Trophoblast cell (in vitro differentiated cells and primary cell): ENCODE data around the gene SLC2A14.
"Not testable (repeated sequence)": the region's sequence is repeated elsewhere in the genome, so short reads cannot be mapped to it uniquely, and the experiment has no call there.

Experiments
- DNase-seq, 2 donors: peaks; one replicate each; pipeline ENCODE4 v3.0.0-alpha.2; 2016
- H2AFZ ChIP-seq: 2 replicates; pipeline ENCODE4 v1.6.1; 2013; ENCODE audit warnings: low read length, moderate library complexity, mild to moderate bottlenecking; ENCODE audit not compliant: insufficient read depth, poor library complexity
- H2AK5ac ChIP-seq: 2 replicates; pipeline ENCODE4 v1.6.1; 2013; ENCODE audit warnings: mild to moderate bottlenecking, low read length
- H2BK120ac ChIP-seq: 2 replicates; pipeline ENCODE4 v1.6.1; 2013; ENCODE audit warnings: low read length, mild to moderate bottlenecking, moderate library complexity; ENCODE audit not compliant: insufficient read depth, poor library complexity
- H2BK12ac ChIP-seq: 2 replicates; pipeline ENCODE4 v1.6.1; 2013; ENCODE audit warnings: mild to moderate bottlenecking, low read length, moderate library complexity
- H2BK5ac ChIP-seq: 2 replicates; pipeline ENCODE4 v1.6.1; 2013; ENCODE audit warnings: low read length, low read depth, moderate library complexity, mild to moderate bottlenecking; ENCODE audit not compliant: poor library complexity
- H3K14ac ChIP-seq: 2 replicates; pipeline ENCODE4 v1.6.1; 2013; ENCODE audit warnings: mild to moderate bottlenecking, low read length
- H3K18ac ChIP-seq: 2 replicates; pipeline ENCODE4 v1.6.1; 2013; ENCODE audit warnings: mild to moderate bottlenecking, low read length
- H3K23ac ChIP-seq: 2 replicates; pipeline ENCODE4 v1.6.1; 2013; ENCODE audit warnings: low read length
- H3K27ac ChIP-seq: 2 replicates; pipeline ENCODE4 v1.5.1; 2013; ENCODE audit warnings: low read depth, mild to moderate bottlenecking, inconsistent platforms, low read length, moderate library complexity
- H3K27me3 ChIP-seq: 2 replicates; pipeline ENCODE4 v1.6.1; 2013; ENCODE audit warnings: inconsistent platforms, mild to moderate bottlenecking, low read length, moderate library complexity; ENCODE audit not compliant: insufficient read depth
- H3K36me3 ChIP-seq, 2 experiments: 1 replicate in 1 of 2; 2 replicates in 1 of 2; pipeline ENCODE4 v1.6.1; 2013; ENCODE audit warnings: low read length in 2 of 2, mild to moderate bottlenecking in 2 of 2, moderate library complexity in 1 of 2; ENCODE audit not compliant: insufficient read depth in 2 of 2, control insufficient read depth in 1 of 2
- H3K4ac ChIP-seq: 2 replicates; pipeline ENCODE4 v1.6.1; 2013; ENCODE audit warnings: low read depth, mild to moderate bottlenecking, low read length, moderate library complexity
- H3K4me1 ChIP-seq, 2 experiments: 1 replicate in 1 of 2; 2 replicates in 1 of 2; pipeline ENCODE4 v1.6.1; 2013; ENCODE audit warnings: low read length in 2 of 2, mild to moderate bottlenecking in 2 of 2, moderate library complexity in 1 of 2; ENCODE audit not compliant: insufficient read depth in 2 of 2, control insufficient read depth in 1 of 2
- H3K4me2 ChIP-seq: 2 replicates; pipeline ENCODE4 v1.6.1; 2013; ENCODE audit warnings: inconsistent platforms, mild to moderate bottlenecking, low read length, moderate library complexity
- H3K4me3 ChIP-seq: 2 replicates; pipeline ENCODE4 v1.5.1; 2013; ENCODE audit warnings: mild to moderate bottlenecking, low read depth, low read length, inconsistent platforms
- H3K79me1 ChIP-seq: one replicate; pipeline ENCODE4 v1.6.1; 2013; ENCODE audit warnings: low read length
- H3K79me2 ChIP-seq: 2 replicates; pipeline ENCODE4 v1.6.1; 2013; ENCODE audit warnings: low read length, mild to moderate bottlenecking; ENCODE audit not compliant: control insufficient read depth, insufficient read depth, poor library complexity
- H3K9ac ChIP-seq: 2 replicates; pipeline ENCODE4 v1.6.1; 2013; ENCODE audit warnings: mild to moderate bottlenecking, low read length
- H3K9me3 ChIP-seq: 2 replicates; pipeline ENCODE4 v1.6.1; 2013; ENCODE audit warnings: low read depth, mild to moderate bottlenecking, control low read depth, inconsistent platforms, low read length; ENCODE audit not compliant: insufficient read depth
- H4K12ac ChIP-seq: 2 replicates; pipeline ENCODE4 v1.6.1; 2013; ENCODE audit warnings: low read depth, mild to moderate bottlenecking, low read length, moderate library complexity
- H4K8ac ChIP-seq: 2 replicates; pipeline ENCODE4 v1.6.1; 2013; ENCODE audit warnings: low read depth, mild to moderate bottlenecking, low read length, moderate library complexity
- H4K91ac ChIP-seq: one replicate; pipeline ENCODE4 v1.6.1; 2013; ENCODE audit warnings: low read depth, mild to moderate bottlenecking, low read length, moderate library complexity
- WGBS: extraction: QIAGEN DNeasy Blood & Tissue Kit; methylation state at CpG from one replicate; pipeline ENCODE4 v1.1.7; 2013; ENCODE audit warnings: missing lambda C conversion rate; ENCODE audit not compliant: insufficient read length, insufficient coverage; ENCODE audit errors: extremely low coverage; 5-methylcytosine and 5-hydroxymethylcytosine counted together

Gene SLC2A14

GRCh38 chr12:7833831-7834230, 38.9 kb downstream of the SLC2A14 start:
- no CpG with 5 or more reads among the region's 4 CpGs for WGBS
- peak; percentile 58 to 71 for DNase-seq
- Histone ChIP-seq H3K18ac (no peak overlapping the region), H3K27me3 (no peaks in the 10 kb centered on the region), H3K4me2 (no peak overlapping the region), H4K91ac (peak overlapping the region; percentile 98), H3K9ac (no peak overlapping the region), H3K4me1 (peaks cover 16 to 19% of the 10 kb centered on the region in 2 experiments), H3K36me3 (no peaks in the 10 kb centered on the region), H4K8ac (peak overlapping the region; percentile 84), H3K23ac (no peak overlapping the region), H2BK120ac (peak overlapping the region; percentile 98), H2AK5ac (no peak overlapping the region), H4K12ac (no peak overlapping the region), H2BK5ac (peak overlapping the region; percentile 93), H3K79me1 (peaks cover 24% of the 10 kb centered on the region), H3K14ac (peak overlapping the region; percentile 90), H3K27ac (peak overlapping the region; percentile 89), H2AFZ (no peak overlapping the region), H2BK12ac (peak overlapping the region; percentile 96), H3K4ac (peak overlapping the region; percentile 70), H3K79me2 (peaks cover 5% of the 10 kb centered on the region), H3K4me3 (no peak overlapping the region), H3K9me3 (no peaks in the 10 kb centered on the region)

GRCh38 chr12:7833201-7833600, 39.5 kb downstream of the SLC2A14 start:
- H2AK5ac ChIP-seq: peak overlapping the region; percentile 93
- WGBS: no CpG with 5 or more reads among the region's 6 CpGs
- not testable (repeated sequence) for H2AFZ ChIP-seq, H3K23ac ChIP-seq, H3K27me3 ChIP-seq, H3K9me3 ChIP-seq, H3K79me2 ChIP-seq, DNase-seq, H3K4me2 ChIP-seq, H3K36me3 ChIP-seq, H3K4me3 ChIP-seq, H3K9ac ChIP-seq
- H4K8ac ChIP-seq: peak overlapping the region; percentile 84
- H3K14ac ChIP-seq: peak overlapping the region; percentile 90
- peaks cover 16 to 19% of the 10 kb centered on the region in 2 experiments for H3K4me1 ChIP-seq
- H3K18ac ChIP-seq: peak overlapping the region; percentile 85
- peak overlapping the region; percentile 45 for H4K12ac ChIP-seq
- peak overlapping the region; percentile 98 for H2BK120ac ChIP-seq
- peak overlapping the region; percentile 93 for H2BK5ac ChIP-seq
- H3K79me1 ChIP-seq: peaks cover 24% of the 10 kb centered on the region
- H2BK12ac ChIP-seq: peak overlapping the region; percentile 96
- peak overlapping the region; percentile 89 for H3K27ac ChIP-seq
- H4K91ac ChIP-seq: peak overlapping the region; percentile 98
- peak overlapping the region; percentile 73 for H3K4ac ChIP-seq

- peak overlapping the region; percentile 95 for H2BK120ac ChIP-seq
- peak overlapping the region; percentile 94 for H3K4ac ChIP-seq
- no peak overlapping the region for H3K9ac ChIP-seq
- peak; percentile 45 to 64 for DNase-seq
- H4K12ac ChIP-seq: no peak overlapping the region
- H3K14ac ChIP-seq: peak overlapping the region; percentile 85
- H3K27me3 ChIP-seq: no peaks in the 10 kb centered on the region
- H2AFZ ChIP-seq: no peak overlapping the region
- H2BK5ac ChIP-seq: peak overlapping the region; percentile 92
- no peaks in the 10 kb centered on the region for H3K9me3 ChIP-seq
- H2BK12ac ChIP-seq: peak overlapping the region; percentile 100
- H3K27ac ChIP-seq: peak overlapping the region; percentile 68
- WGBS: no CpG with 5 or more reads among the region's 6 CpGs
- peaks cover 5% of the 10 kb centered on the region for H3K79me2 ChIP-seq
- H3K4me1 ChIP-seq: peaks cover 16 to 19% of the 10 kb centered on the region in 2 experiments
- peaks cover 25% of the 10 kb centered on the region for H3K79me1 ChIP-seq
- peak overlapping the region; percentile 77 for H4K8ac ChIP-seq
- no peak overlapping the region for H3K4me3 ChIP-seq
- H4K91ac ChIP-seq: peak overlapping the region; percentile 98
- H3K4me2 ChIP-seq: no peak overlapping the region
- peak overlapping the region; percentile 96 for H3K18ac ChIP-seq
- H3K23ac ChIP-seq: no peak overlapping the region
- H2AK5ac ChIP-seq: peak overlapping the region; percentile 100
- no peaks in the 10 kb centered on the region for H3K36me3 ChIP-seq
These were observed 40.5 kb downstream of the SLC2A14 start for GRCh38 chr12:7832059-7832696.

- H3K27me3 ChIP-seq, H4K12ac ChIP-seq, H3K4me2 ChIP-seq, H3K14ac ChIP-seq, DNase-seq, H3K4ac ChIP-seq, H2AK5ac ChIP-seq, H3K18ac ChIP-seq, H3K36me3 ChIP-seq, H3K4me3 ChIP-seq, H3K27ac ChIP-seq, H2AFZ ChIP-seq, H3K23ac ChIP-seq, H4K8ac ChIP-seq, H3K79me2 ChIP-seq, H3K9ac ChIP-seq, H3K9me3 ChIP-seq: not testable (repeated sequence)
- H4K91ac ChIP-seq: peak overlapping the region; percentile 78
- H3K79me1 ChIP-seq: peaks cover 29% of the 10 kb centered on the region
- H2BK12ac ChIP-seq: peak overlapping the region; percentile 65
- WGBS: no CpG with 5 or more reads among the region's 4 CpGs
- H2BK5ac ChIP-seq: peak overlapping the region; percentile 14
- peak overlapping the region; percentile 38 for H2BK120ac ChIP-seq
- H3K4me1 ChIP-seq: peaks cover 13 to 23% of the 10 kb centered on the region in 2 experiments
These were observed 43.0 kb downstream of the SLC2A14 start for GRCh38 chr12:7829737-7830136.
